Epithelial cell of esophagus (primary cell): ENCODE data around the gene YJU2.
"Not testable (repeated sequence)": the region's sequence is repeated elsewhere in the genome, so short reads cannot be mapped to it uniquely, and the experiment has no call there.

Experiments
- DNase-seq: peaks from one replicate; pipeline ENCODE4 v3.0.0; 2010; ENCODE audit warnings: low read depth
- H3K4me3 ChIP-seq: 2 replicates; pipeline ENCODE4 v1.5.1; 2011; ENCODE audit warnings: mild to moderate bottlenecking, low read length, control low read depth
- CTCF ChIP-seq: IDR thresholded peaks from 2 replicates; pipeline ENCODE4 v1.5.1; 2011; ENCODE audit warnings: low read depth, mild to moderate bottlenecking, low read length, control low read depth, inconsistent platforms; ENCODE audit not compliant: insufficient read depth; ENCODE audit errors: missing control alignments

Gene YJU2

GRCh38 chr19:4229179-4229931, 17.5 kb upstream of the YJU2 start, which contains the start of gene EBI3:
EBI3 (plus strand) TSS chr19:4229523; CDS start chr19:4229551, 28 bp downstream.
- no peak for DNase-seq
- TF ChIP-seq CTCF, result no peak
- H3K4me3 ChIP-seq, result no peak within 1 kb of the TSS

GRCh38 chr19:4230237-4230636, 16.6 kb upstream of the YJU2 start:
- H3K4me3 ChIP-seq, DNase-seq: not testable (repeated sequence)

GRCh38 chr19:4231521-4231920, 15.4 kb upstream of the YJU2 start:
- not testable (repeated sequence) for DNase-seq, H3K4me3 ChIP-seq

GRCh38 chr19:4232139-4232538, 14.7 kb upstream of the YJU2 start:
- not testable (repeated sequence) for DNase-seq, H3K4me3 ChIP-seq

- DNase-seq, result no peak
- TF ChIP-seq CTCF, result no peak
- H3K4me3 ChIP-seq, result no peak overlapping the region
These were observed 14.1 kb upstream of the YJU2 start for GRCh38 chr19:4232614-4233281.

- peak; percentile 70 for TF ChIP-seq CTCF
- DNase-seq, result peak; percentile 24
- H3K4me3 ChIP-seq, result no peak overlapping the region
These were observed 13.5 kb upstream of the YJU2 start for GRCh38 chr19:4233282-4233853.

GRCh38 chr19:4234142-4234861, 12.6 kb upstream of the YJU2 start:
- TF ChIP-seq CTCF, result no peak
- H3K4me3 ChIP-seq, result no peak overlapping the region
- DNase-seq, result no peak

- H3K4me3 ChIP-seq, result no peak overlapping the region
- no peak for TF ChIP-seq CTCF
- no peak for DNase-seq
These were observed 12.0 kb upstream of the YJU2 start for GRCh38 chr19:4234862-4235201.

- DNase-seq, H3K4me3 ChIP-seq: not testable (repeated sequence)
These were observed 9.4 kb upstream of the YJU2 start for GRCh38 chr19:4237510-4237909.
